ENCODE measurements around the gene OR52A5.

DNA sequence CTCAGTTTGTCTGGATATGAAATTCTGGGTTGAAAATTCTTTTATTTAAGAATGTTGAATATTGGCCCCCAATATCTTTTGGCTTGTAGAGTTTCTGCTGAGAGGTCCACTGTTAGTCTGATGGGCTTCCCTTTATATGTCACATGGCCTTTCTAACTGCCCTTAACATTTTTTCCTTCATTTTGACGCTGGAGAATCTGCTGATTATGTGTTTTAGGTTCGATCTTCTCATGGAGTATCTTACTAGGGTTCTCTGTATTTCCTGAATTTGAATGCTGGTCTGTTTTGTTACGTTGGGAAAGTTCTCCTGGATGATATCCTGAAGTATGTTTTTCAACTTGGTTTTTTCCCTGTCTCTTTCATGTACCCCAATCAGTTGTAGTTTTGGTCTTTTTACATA is 22.8 kb downstream of the OR52A5 start:
- TF ChIP-seq, protein P1, sequence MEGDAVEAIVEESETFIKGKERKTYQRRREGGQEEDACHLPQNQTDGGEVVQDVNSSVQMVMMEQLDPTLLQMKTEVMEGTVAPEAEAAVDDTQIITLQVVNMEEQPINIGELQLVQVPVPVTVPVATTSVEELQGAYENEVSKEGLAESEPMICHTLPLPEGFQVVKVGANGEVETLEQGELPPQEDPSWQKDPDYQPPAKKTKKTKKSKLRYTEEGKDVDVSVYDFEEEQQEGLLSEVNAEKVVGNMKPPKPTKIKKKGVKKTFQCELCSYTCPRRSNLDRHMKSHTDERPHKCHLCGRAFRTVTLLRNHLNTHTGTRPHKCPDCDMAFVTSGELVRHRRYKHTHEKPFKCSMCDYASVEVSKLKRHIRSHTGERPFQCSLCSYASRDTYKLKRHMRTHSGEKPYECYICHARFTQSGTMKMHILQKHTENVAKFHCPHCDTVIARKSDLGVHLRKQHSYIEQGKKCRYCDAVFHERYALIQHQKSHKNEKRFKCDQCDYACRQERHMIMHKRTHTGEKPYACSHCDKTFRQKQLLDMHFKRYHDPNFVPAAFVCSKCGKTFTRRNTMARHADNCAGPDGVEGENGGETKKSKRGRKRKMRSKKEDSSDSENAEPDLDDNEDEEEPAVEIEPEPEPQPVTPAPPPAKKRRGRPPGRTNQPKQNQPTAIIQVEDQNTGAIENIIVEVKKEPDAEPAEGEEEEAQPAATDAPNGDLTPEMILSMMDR (optimal IDR thresholded peaks at IDR 0.05 in 1 of 3, IDR thresholded peaks at IDR 0.05 in 1 of 3, conservative IDR thresholded peaks at IDR 0.05 in 1 of 3; ENCODE audit: extremely low read depth in 1 of 3, insufficient read depth in 2 of 3, low read length in 3 of 3) = no peak
- no peak for TF ChIP-seq EZH2 (IDR thresholded peaks at IDR 0.05; ENCODE audit: low read length)

Measured in keratinocyte (primary cell).